CD4-positive, alpha-beta memory T cell (primary cell): Measurements from ENCODE around the gene TMEM115. TPM values are rescaled to one million over a fixed set of nuclear protein-coding genes. Genes with fewer than 3 reads are reported as not detected.
A peak's percentile ranks its signal among the peaks of the same experiment; 100 is the strongest.

Experiments
- CTCF ChIA-PET: fragments of 350-600 bp; sonication (Branson Sonifier 250); formaldehyde crosslinking; loops from one replicate; lab custom pipeline; 2021; ENCODE audit warnings: inconsistent platforms; ENCODE audit not compliant: partially characterized antibody; lab: Charles Lee
- POLR2A ChIA-PET: fragments of 350-600 bp; sonication (Branson Sonifier 250); formaldehyde crosslinking; loops from one replicate; lab custom pipeline; 2021; ENCODE audit not compliant: partially characterized antibody; lab: Charles Lee
- DNase-seq, 5 donors: peaks; one replicate each; pipeline versions ENCODE4 v3.0.0 to v3.0.0-alpha.2; 2020 to 2022; ENCODE audit warnings: mixed read lengths in 1 of 5
- H3K27ac ChIP-seq: one replicate; pipeline ENCODE4 v1.7.0; 2013; ENCODE audit warnings: low read depth, low read length
- H3K27me3 ChIP-seq: 2 replicates; pipeline ENCODE4 v1.7.0; 2013; ENCODE audit warnings: mild to moderate bottlenecking, low read length, moderate library complexity; ENCODE audit not compliant: insufficient read depth
- H3K36me3 ChIP-seq: 2 replicates; pipeline ENCODE4 v1.7.0; 2013; ENCODE audit warnings: mild to moderate bottlenecking, low read length, moderate library complexity; ENCODE audit not compliant: insufficient read depth
- H3K4me1 ChIP-seq: 2 replicates; pipeline ENCODE4 v1.7.0; 2013; ENCODE audit warnings: mild to moderate bottlenecking, low read length, moderate library complexity; ENCODE audit not compliant: insufficient read depth
- H3K4me3 ChIP-seq, 2 donors: one replicate each; pipeline ENCODE4 v1.7.0; 2013; ENCODE audit warnings: low read length in 2 of 2, mild to moderate bottlenecking in 1 of 2
- H3K9me3 ChIP-seq, 2 donors: one replicate each; pipeline ENCODE4 v1.7.0; 2013; ENCODE audit warnings: low read length in 2 of 2, control low read depth in 1 of 2; ENCODE audit not compliant: control insufficient read depth in 1 of 2
- H3K27ac Mint-ChIP-seq, 7 donors: one replicate each; pipeline ENCODE4 v1.8.0; 2020 to 2021; ENCODE audit warnings: mixed read lengths in 7 of 7, mild to moderate bottlenecking in 6 of 7, inconsistent platforms in 3 of 7, moderate library complexity in 3 of 7
- H3K27me3 Mint-ChIP-seq, 2 donors: one replicate each; pipeline ENCODE4 v1.8.0; 2020 to 2021; ENCODE audit warnings: mixed read lengths in 2 of 2
- H3K36me3 Mint-ChIP-seq, 2 donors: one replicate each; pipeline ENCODE4 v1.8.0; 2020 to 2021; ENCODE audit warnings: mixed read lengths in 2 of 2, inconsistent platforms in 1 of 2, mild to moderate bottlenecking in 1 of 2
- H3K4me1 Mint-ChIP-seq, 4 donors: one replicate each; pipeline ENCODE4 v1.8.0; 2020 to 2021; ENCODE audit warnings: mixed read lengths in 4 of 4, mild to moderate bottlenecking in 1 of 4
- H3K4me3 Mint-ChIP-seq, 8 donors: one replicate each; pipeline ENCODE4 v1.8.0; 2020 to 2021; ENCODE audit warnings: mixed read lengths in 8 of 8, mild to moderate bottlenecking in 7 of 8, moderate library complexity in 6 of 8, inconsistent platforms in 3 of 8
- H3K9me3 Mint-ChIP-seq, 8 donors: one replicate each; pipeline ENCODE4 v1.8.0; 2020 to 2021; ENCODE audit warnings: mixed read lengths in 8 of 8, mild to moderate bottlenecking in 5 of 8, inconsistent platforms in 3 of 8, moderate library complexity in 1 of 8
- intact Hi-C: fragments of 100-400 bp; cut with micrococcal nuclease; formaldehyde crosslinking; loops from one replicate; pipeline ENCODE4 v1.15.1; 2023
- polyA plus RNA-seq, 2 donors: library from polyadenylated mRNA; unstranded; fragments of 300-500 nt; fragmentation: Illumina TruSeq; gene quantifications; one replicate each; pipeline ENCODE4 v1.2.3, GENCODE V29; 2021
- total RNA-seq, 2 experiments: library from RNA; stranded (reverse); gene quantifications; one replicate each; pipeline ENCODE4 v1.2.3, GENCODE V29; 2021

Gene TMEM115
- total and polyA plus RNA-seq, 4 experiments from 2014 or later: 28.6 to 38.4 (median 32.8) TPM

DNA sequence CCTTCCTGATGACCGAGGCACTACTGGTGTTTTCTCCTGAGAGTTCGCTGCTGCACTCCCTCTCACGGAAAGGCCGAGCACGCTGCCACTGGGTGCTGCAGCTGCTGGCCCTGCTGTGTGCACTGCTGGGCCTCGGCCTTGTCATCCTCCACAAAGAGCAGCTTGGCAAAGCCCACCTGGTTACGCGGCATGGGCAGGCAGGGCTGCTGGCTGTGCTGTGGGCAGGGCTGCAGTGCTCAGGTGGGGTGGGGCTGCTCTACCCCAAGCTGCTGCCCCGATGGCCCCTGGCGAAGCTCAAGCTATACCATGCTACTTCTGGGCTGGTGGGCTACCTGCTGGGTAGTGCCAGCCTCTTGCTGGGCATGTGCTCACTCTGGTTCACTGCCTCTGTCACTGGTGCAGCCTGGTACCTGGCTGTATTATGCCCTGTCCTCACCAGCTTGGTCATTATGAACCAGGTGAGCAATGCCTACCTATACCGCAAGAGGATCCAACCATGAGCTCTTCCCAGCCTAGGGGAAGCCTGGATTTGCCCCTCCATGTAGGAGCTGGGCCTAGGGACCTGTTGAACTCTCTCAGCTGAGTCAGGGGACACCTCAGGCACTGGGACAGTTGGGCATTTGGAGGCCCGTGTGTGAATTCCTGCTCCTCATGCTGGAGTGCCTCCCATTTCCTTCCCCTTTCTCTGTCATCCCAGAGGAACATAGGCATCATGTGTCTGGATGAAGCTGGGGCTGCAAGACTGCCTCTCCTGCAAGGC is 5.9 kb downstream of the TMEM115 start:
- H3K36me3 ChIP-seq: peaks cover 39% of the 10 kb centered on the region
- no peaks in the 10 kb centered on the region for H3K9me3 Mint-ChIP-seq
- no peaks in the 10 kb centered on the region for H3K9me3 ChIP-seq
- peak overlapping the region in 2 of 8 donors; percentile 13 to 18 for H3K4me3 Mint-ChIP-seq
- H3K27ac ChIP-seq: no peak overlapping the region
- DNase-seq: no peak
- no peaks in the 10 kb centered on the region for H3K27me3 Mint-ChIP-seq
- intact Hi-C loops: loop anchor here (5.0 kb wide), 1 partner anchor 259 kb away; the partner anchor contains the start of gene CISH
- POLR2A ChIA-PET: interaction anchor here (0.9 to 23.7 kb wide), 4 partner anchors 11 to 18 kb away, joined by 3 to 595 read pairs (median 4); partner anchors contain the start of genes RASSF1, TUSC2 and ZMYND10
- CTCF ChIA-PET: interaction anchor here (0.8 to 1.4 kb wide), 4 partner anchors 13 to 1147 kb away, joined by 3 to 6 read pairs (median 4); partner anchors contain the start of genes HYAL3, NAA80 and RASSF1
- H3K27ac Mint-ChIP-seq: peak overlapping the region in 2 of 7 donors; percentile 25 to 38
- peaks cover 62% of the 10 kb centered on the region for H3K4me1 ChIP-seq
- H3K4me1 Mint-ChIP-seq: peaks cover 37 to 82% (median 61%) of the 10 kb centered on the region in 4 donors
- H3K36me3 Mint-ChIP-seq: peaks cover 6 to 65% of the 10 kb centered on the region in 2 donors
- no peaks in the 10 kb centered on the region for H3K27me3 ChIP-seq
- H3K4me3 ChIP-seq: no peak overlapping the region

DNA sequence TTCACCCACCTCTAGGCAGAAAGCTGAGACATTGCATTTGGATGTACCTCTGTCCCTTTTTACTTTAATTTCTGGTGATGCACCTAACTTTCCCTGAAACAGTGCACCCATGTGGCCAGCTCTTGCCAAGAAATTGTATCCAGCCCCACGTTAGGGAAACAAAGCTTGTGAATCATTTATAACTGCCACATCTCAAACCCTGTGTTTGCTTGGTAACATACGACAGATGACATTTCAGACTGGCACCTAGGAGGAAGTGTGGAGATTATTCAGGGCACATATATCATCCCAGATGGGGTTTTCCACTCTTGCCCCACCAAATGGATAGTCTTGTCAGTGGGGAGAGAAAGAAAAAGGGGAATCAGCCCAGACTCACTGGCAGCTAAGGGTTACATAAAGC is 6.5 kb downstream of the TMEM115 start:
- ChIA-PET CTCF (interaction anchor here (0.7 to 1.4 kb wide), 4 partner anchors 16 to 1148 kb away, joined by 3 to 6 read pairs (median 3); partner anchors contain the start of genes HYAL3, IFRD2 and NAA80), POLR2A (interaction anchor here (0.9 to 23.7 kb wide), 2 partner anchors 12 to 17 kb away, joined by 3 to 595 read pairs; partner anchors contain the start of genes RASSF1, TUSC2 and ZMYND10)
- no peaks in the 10 kb centered on the region for H3K27me3 Mint-ChIP-seq
- peak overlapping the region in 3 of 8 donors; percentile 18 to 43 (median 27) for H3K4me3 Mint-ChIP-seq
- H3K4me1 Mint-ChIP-seq: peaks cover 33 to 82% (median 58%) of the 10 kb centered on the region in 4 donors
- H3K4me3 ChIP-seq: no peak overlapping the region
- no peaks in the 10 kb centered on the region for H3K27me3 ChIP-seq
- H3K27ac ChIP-seq: no peak overlapping the region
- H3K36me3 ChIP-seq: peaks cover 45% of the 10 kb centered on the region
- peaks cover 6 to 67% of the 10 kb centered on the region in 2 donors for H3K36me3 Mint-ChIP-seq
- no peaks in the 10 kb centered on the region for H3K9me3 Mint-ChIP-seq
- DNase-seq: no peak
- peaks cover 62% of the 10 kb centered on the region for H3K4me1 ChIP-seq
- peak overlapping the region in 3 of 7 donors; percentile 23 to 38 (median 25) for H3K27ac Mint-ChIP-seq
- intact Hi-C loops: loop anchor here (5.0 kb wide), 1 partner anchor 260 kb away; the partner anchor contains the start of gene CISH
- H3K9me3 ChIP-seq: no peaks in the 10 kb centered on the region

DNA sequence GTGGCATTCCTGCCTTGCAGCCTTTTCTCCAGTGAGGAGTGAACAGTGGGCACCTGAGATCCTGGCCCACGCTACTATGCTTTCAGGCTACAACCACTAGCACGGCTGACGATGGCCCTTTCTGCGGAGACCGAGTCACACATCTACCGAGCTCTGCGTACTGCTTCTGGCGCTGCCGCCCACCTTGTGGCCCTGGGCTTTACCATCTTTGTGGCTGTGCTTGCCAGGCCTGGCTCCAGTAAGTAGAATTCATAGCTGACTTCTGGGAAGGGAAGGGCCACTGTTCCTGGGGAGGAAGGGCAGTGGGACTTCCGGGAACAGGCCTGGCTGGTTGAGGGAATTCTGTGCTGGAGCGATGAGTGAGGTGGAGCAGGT is 8.0 kb downstream of the TMEM115 start:
- peak overlapping the region; percentile 66 to 98 for H3K4me3 ChIP-seq
- Mint-ChIP-seq H3K4me3 (peak overlapping the region; percentile 91 to 99 (median 96)), H3K36me3 (peaks cover 6 to 64% of the 10 kb centered on the region in 2 donors), H3K9me3 (no peaks in the 10 kb centered on the region), H3K27me3 (no peaks in the 10 kb centered on the region), H3K4me1 (peaks cover 26 to 79% (median 53%) of the 10 kb centered on the region in 4 donors), H3K27ac (peak overlapping the region; percentile 96 to 99 (median 99))
- intact Hi-C loops: loop anchor here (1.0 to 5.0 kb wide), 3 partner anchors 8 to 261 kb away; partner anchors contain the start of genes CISH and TMEM115
- DNase-seq: no peak
- H3K4me1 ChIP-seq: peaks cover 60% of the 10 kb centered on the region
- H3K36me3 ChIP-seq: peaks cover 38% of the 10 kb centered on the region
- no peaks in the 10 kb centered on the region for H3K27me3 ChIP-seq
- ChIA-PET CTCF (interaction anchor here (1.0 to 2.8 kb wide), 4 partner anchors 10 to 1038 kb away, joined by 3 to 31 read pairs (median 4); no protein-coding TSS in a partner anchor), POLR2A (interaction anchor here (1.2 to 23.7 kb wide), 11 partner anchors 10 to 262 kb away, joined by 3 to 595 read pairs (median 8); partner anchors contain the start of genes C3orf18, HEMK1, HYAL3 and IFRD2)
- peak overlapping the region; percentile 94 for H3K27ac ChIP-seq
- no peaks in the 10 kb centered on the region for H3K9me3 ChIP-seq

DNA sequence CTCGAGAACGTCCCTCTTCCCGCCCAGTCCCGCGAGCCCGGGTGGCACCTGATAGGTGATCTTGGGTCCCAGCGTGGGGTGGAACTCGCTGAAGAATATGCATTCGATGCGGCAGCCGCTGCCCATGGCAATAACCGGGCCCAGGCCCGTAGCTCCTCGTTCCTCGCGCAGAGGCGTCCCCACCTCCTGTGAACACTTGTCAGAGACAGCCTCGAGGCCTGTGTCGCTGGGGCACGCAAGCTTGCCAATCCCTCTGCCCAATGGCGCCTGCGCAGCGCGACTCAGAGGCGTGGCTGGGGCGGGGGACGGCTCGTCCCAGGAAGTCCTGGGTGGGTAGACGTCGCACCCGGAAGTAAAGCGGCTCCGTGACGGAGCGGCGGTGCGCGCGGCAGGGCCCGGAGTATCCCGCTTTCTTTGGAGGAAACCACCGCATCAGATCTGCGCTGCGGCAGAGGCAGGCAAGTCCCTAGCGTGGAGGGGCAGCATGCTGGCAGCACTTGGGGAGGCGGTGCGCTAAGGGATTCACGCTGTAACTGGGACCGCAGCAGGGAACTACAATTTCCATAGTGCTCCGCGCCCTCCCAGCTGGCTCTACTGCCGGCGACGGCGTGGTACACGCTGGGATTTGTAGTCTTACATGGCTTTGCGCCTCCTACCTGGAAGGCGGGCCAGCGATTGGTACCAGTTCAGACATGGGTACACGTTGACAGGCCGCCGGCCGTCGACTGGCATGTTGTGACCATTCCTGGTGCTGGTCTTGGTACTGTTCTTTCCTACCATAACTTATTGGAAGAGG is 8.6 kb downstream of the TMEM115 start, which contains the start of the genes CYB561D2 and NPRL2:
Gene CYB561D2, plus strand, starts transcription at position 336 of the 796 bp plus-strand sequence. CDS start 572 bp downstream, outside the sequence.
Gene NPRL2, minus strand, starts transcription at position 249 of the 796 bp plus-strand sequence. Its CDS starts 123 bp downstream, at position 126.
- peaks cover 35% of the 10 kb centered on the region for H3K36me3 ChIP-seq
- CTCF ChIA-PET: interaction anchor here (0.7 to 4.5 kb wide), 11 partner anchors 10 to 1039 kb away, joined by 3 to 84 read pairs (median 4); partner anchors contain the start of genes RASSF1 and TUSC2
- H3K27me3 Mint-ChIP-seq: no peaks in the 10 kb centered on the region
- POLR2A ChIA-PET: interaction anchor here (0.7 to 23.7 kb wide), 20 partner anchors 11 to 1257 kb away, joined by 3 to 595 read pairs (median 4); partner anchors contain the start of genes C3orf18, DCAF1, HEMK1 and HYAL3
- H3K4me1 Mint-ChIP-seq: peaks cover 28 to 78% (median 53%) of the 10 kb centered on the region in 4 donors
- peak within 1 kb of the TSS; percentile 96 to 99 (median 99) for H3K27ac Mint-ChIP-seq
- H3K36me3 Mint-ChIP-seq: peaks cover 6 to 62% of the 10 kb centered on the region in 2 donors
- no peaks in the 10 kb centered on the region for H3K9me3 ChIP-seq
- H3K4me3 Mint-ChIP-seq: peak within 1 kb of the TSS; percentile 91 to 99 (median 96)
- H3K9me3 Mint-ChIP-seq: no peaks in the 10 kb centered on the region
- no peaks in the 10 kb centered on the region for H3K27me3 ChIP-seq
- H3K27ac ChIP-seq: peak within 1 kb of the TSS; percentile 94
- peak; percentile 99 to 100 (median 99) for DNase-seq
- intact Hi-C loops: loop anchor here (1.0 to 5.0 kb wide), 6 partner anchors 9 to 262 kb away; partner anchors contain the start of genes CISH, HYAL3, IFRD2 and NAA80
- peaks cover 58% of the 10 kb centered on the region for H3K4me1 ChIP-seq
- H3K4me3 ChIP-seq: peak within 1 kb of the TSS; percentile 66 to 98

DNA sequence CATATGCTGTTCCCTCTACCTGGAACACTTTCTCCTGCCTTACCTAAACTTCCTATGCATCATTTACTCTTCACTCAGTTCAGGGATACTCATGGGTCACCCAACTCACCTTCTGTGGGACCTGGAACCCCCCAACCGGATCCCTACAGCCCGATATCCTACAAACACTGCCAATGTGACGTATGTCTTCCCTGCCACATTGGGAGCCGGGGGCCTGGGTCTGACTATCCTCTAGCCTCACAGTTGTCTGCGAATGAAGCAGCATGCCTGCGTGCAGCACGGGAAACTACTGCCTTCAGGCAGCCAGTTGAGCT is 9.2 kb downstream of the TMEM115 start:
- H3K27ac Mint-ChIP-seq: peak overlapping the region; percentile 96 to 99 (median 99)
- Histone ChIP-seq H3K9me3 (no peaks in the 10 kb centered on the region), H3K27me3 (no peaks in the 10 kb centered on the region), H3K27ac (peak overlapping the region; percentile 94), H3K4me3 (peak overlapping the region; percentile 66 to 98), H3K36me3 (peaks cover 29% of the 10 kb centered on the region), H3K4me1 (peaks cover 60% of the 10 kb centered on the region)
- intact Hi-C loops: loop anchor here (1.0 to 5.0 kb wide), 5 partner anchors 13 to 262 kb away; partner anchors contain the start of genes CISH, HYAL3, IFRD2 and NAA80
- no peak for DNase-seq
- H3K4me3 Mint-ChIP-seq: peak overlapping the region; percentile 91 to 99 (median 96)
- ChIA-PET POLR2A (interaction anchor here (0.7 to 23.7 kb wide), 20 partner anchors 11 to 1257 kb away, joined by 3 to 595 read pairs (median 4); partner anchors contain the start of genes C3orf18, DCAF1, HEMK1 and HYAL3), CTCF (interaction anchor here (0.8 to 4.5 kb wide), 10 partner anchors 12 to 1039 kb away, joined by 3 to 84 read pairs (median 4); partner anchors contain the start of genes RASSF1 and TUSC2)
- H3K4me1 Mint-ChIP-seq: peaks cover 28 to 78% (median 52%) of the 10 kb centered on the region in 4 donors
- no peaks in the 10 kb centered on the region for H3K27me3 Mint-ChIP-seq
- no peaks in the 10 kb centered on the region for H3K9me3 Mint-ChIP-seq
- peaks cover 6 to 57% of the 10 kb centered on the region in 2 donors for H3K36me3 Mint-ChIP-seq
